Upper lobe of left lung (tissue), 4 donors: ENCODE measurements around the gene STK10.

Source experiments
- EP300 ChIP-seq, 4 donors: sonication (generic); formaldehyde crosslinking; IDR thresholded peaks; one replicate each; pipeline ENCODE4 v1.5.1; 2017; ENCODE audit warnings: antibody characterized with exemption in 4 of 4, control low read depth in 2 of 4
- TF ChIP-seq, protein P1 (sequence below), 6 experiments: fragments of 450-650 bp in 4 of 6; fragments of 200-600 bp in 2 of 6; sonication (generic) in 2 of 6; IDR thresholded peaks; one replicate each; pipeline ENCODE4 v1.5.1; 2016 to 2019; ENCODE audit warnings: antibody characterized with exemption in 6 of 6

DNA sequence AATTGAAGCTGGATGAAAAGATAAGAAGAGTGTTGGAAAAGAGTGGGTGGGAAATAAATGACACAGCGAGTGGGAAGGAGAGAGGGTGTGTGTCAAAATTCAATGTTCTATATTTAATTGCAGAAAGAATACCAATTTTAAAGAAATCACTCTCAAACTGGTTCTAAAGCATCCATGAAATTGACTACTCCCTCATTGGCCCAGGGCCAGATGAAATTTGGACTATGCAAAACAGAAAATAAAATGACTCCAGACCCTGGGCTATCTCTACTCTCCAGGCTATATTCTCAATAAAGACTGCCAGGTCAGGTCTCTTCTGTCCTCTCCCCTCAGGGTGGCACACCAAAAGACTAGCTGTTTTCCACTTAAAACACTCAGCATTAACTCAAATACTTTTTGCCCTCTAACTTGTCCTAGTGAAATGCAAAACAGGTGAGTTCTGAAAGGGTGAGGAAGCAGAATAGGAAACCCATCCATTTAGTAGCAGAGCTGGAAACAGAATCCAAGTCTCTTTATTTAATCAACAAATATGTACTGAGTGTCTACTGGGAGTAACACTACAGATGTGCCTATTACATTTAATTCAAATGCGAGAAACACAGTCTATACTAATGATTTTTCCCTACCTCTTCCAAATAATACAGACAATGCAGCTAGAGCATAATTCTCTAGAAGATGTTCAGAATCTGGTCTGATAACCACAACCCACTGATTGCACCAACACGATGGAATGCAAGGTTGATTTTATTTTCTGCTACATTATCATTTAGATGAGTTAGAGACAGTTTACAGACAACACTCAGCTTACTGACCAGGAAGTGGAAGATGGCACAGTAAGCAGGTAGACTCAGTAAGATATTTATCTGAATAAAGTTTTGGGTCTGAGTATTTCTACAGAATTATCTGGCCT lies 48.1 kb upstream of the STK10 start:
- TF ChIP-seq, protein P1, sequence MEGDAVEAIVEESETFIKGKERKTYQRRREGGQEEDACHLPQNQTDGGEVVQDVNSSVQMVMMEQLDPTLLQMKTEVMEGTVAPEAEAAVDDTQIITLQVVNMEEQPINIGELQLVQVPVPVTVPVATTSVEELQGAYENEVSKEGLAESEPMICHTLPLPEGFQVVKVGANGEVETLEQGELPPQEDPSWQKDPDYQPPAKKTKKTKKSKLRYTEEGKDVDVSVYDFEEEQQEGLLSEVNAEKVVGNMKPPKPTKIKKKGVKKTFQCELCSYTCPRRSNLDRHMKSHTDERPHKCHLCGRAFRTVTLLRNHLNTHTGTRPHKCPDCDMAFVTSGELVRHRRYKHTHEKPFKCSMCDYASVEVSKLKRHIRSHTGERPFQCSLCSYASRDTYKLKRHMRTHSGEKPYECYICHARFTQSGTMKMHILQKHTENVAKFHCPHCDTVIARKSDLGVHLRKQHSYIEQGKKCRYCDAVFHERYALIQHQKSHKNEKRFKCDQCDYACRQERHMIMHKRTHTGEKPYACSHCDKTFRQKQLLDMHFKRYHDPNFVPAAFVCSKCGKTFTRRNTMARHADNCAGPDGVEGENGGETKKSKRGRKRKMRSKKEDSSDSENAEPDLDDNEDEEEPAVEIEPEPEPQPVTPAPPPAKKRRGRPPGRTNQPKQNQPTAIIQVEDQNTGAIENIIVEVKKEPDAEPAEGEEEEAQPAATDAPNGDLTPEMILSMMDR (IDR thresholded peaks at IDR 0.05), result no peak
- TF ChIP-seq EP300 (IDR thresholded peaks at IDR 0.05), result no peak
